Measurements from ENCODE around the gene ADISSP. TPM values are rescaled to one million over a fixed set of nuclear protein-coding genes. Genes with fewer than 3 reads are reported as not detected.

Gene ADISSP
- total RNA-seq, 1 experiment from 2014 or later, result 99.4 TPM

DNA sequence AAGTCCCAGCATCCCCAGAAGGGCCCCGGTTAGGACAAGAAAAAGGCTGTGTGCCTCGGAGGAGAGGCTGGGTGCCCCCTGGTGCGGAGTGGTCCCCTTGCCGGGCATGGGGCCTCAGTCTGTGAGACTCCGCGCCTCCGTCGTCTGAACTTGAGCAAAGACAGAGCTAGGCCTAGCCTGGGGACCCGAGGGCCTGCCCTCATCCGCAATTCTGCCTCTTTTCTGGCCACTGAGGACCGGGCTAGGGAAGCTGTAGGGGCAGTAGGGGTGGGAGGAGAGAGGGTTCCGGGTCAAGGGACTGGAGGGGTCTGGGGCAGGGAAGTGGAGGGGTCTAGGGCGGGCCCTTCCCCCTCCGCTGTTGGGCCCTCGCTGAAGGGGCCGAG is 35.6 kb downstream of the ADISSP start:
- H3K9ac ChIP-seq (ENCODE audit: low read length), result no peak overlapping the region
- CTCF ChIA-PET, result no interaction called here
- no peak overlapping the region for H3K4me3 ChIP-seq (replicated peaks in 1 of 2; ENCODE audit: low read depth in 1 of 2, low read length in 2 of 2)
- no peak overlapping the region for H3K4me2 ChIP-seq (ENCODE audit: low read length)
- no peaks in the 10 kb centered on the region for H3K79me2 ChIP-seq (ENCODE audit: insufficient read depth, low read length)
- no peaks in the 10 kb centered on the region for H4K20me1 ChIP-seq (ENCODE audit: insufficient read depth)
- no peak for TF ChIP-seq SRF (IDR thresholded peaks at IDR 0.05; ENCODE audit: low read depth)
- no peak for TF ChIP-seq ZNF274 (IDR thresholded peaks at IDR 0.05; ENCODE audit: low read depth, low read length)
- TF ChIP-seq, protein P1, sequence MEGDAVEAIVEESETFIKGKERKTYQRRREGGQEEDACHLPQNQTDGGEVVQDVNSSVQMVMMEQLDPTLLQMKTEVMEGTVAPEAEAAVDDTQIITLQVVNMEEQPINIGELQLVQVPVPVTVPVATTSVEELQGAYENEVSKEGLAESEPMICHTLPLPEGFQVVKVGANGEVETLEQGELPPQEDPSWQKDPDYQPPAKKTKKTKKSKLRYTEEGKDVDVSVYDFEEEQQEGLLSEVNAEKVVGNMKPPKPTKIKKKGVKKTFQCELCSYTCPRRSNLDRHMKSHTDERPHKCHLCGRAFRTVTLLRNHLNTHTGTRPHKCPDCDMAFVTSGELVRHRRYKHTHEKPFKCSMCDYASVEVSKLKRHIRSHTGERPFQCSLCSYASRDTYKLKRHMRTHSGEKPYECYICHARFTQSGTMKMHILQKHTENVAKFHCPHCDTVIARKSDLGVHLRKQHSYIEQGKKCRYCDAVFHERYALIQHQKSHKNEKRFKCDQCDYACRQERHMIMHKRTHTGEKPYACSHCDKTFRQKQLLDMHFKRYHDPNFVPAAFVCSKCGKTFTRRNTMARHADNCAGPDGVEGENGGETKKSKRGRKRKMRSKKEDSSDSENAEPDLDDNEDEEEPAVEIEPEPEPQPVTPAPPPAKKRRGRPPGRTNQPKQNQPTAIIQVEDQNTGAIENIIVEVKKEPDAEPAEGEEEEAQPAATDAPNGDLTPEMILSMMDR (IDR thresholded peaks at IDR 0.05 in 2 of 3, conservative IDR thresholded peaks at IDR 0.05 in 1 of 3; ENCODE audit: borderline replicate concordance in 1 of 3, insufficient read depth in 1 of 3, low read depth in 2 of 3, low read length in 2 of 3), result no peak
- no peak for TF ChIP-seq JUND (IDR thresholded peaks at IDR 0.05)
- TF ChIP-seq, protein P2, sequence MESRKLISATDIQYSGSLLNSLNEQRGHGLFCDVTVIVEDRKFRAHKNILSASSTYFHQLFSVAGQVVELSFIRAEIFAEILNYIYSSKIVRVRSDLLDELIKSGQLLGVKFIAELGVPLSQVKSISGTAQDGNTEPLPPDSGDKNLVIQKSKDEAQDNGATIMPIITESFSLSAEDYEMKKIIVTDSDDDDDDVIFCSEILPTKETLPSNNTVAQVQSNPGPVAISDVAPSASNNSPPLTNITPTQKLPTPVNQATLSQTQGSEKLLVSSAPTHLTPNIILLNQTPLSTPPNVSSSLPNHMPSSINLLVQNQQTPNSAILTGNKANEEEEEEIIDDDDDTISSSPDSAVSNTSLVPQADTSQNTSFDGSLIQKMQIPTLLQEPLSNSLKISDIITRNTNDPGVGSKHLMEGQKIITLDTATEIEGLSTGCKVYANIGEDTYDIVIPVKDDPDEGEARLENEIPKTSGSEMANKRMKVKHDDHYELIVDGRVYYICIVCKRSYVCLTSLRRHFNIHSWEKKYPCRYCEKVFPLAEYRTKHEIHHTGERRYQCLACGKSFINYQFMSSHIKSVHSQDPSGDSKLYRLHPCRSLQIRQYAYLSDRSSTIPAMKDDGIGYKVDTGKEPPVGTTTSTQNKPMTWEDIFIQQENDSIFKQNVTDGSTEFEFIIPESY (IDR thresholded peaks at IDR 0.05; ENCODE audit: extremely low read depth, insufficient replicate concordance, low read length), result no peak
- no peak for TF ChIP-seq SP1 (IDR thresholded peaks at IDR 0.05; ENCODE audit: low read depth)
- TF ChIP-seq, protein P3, sequence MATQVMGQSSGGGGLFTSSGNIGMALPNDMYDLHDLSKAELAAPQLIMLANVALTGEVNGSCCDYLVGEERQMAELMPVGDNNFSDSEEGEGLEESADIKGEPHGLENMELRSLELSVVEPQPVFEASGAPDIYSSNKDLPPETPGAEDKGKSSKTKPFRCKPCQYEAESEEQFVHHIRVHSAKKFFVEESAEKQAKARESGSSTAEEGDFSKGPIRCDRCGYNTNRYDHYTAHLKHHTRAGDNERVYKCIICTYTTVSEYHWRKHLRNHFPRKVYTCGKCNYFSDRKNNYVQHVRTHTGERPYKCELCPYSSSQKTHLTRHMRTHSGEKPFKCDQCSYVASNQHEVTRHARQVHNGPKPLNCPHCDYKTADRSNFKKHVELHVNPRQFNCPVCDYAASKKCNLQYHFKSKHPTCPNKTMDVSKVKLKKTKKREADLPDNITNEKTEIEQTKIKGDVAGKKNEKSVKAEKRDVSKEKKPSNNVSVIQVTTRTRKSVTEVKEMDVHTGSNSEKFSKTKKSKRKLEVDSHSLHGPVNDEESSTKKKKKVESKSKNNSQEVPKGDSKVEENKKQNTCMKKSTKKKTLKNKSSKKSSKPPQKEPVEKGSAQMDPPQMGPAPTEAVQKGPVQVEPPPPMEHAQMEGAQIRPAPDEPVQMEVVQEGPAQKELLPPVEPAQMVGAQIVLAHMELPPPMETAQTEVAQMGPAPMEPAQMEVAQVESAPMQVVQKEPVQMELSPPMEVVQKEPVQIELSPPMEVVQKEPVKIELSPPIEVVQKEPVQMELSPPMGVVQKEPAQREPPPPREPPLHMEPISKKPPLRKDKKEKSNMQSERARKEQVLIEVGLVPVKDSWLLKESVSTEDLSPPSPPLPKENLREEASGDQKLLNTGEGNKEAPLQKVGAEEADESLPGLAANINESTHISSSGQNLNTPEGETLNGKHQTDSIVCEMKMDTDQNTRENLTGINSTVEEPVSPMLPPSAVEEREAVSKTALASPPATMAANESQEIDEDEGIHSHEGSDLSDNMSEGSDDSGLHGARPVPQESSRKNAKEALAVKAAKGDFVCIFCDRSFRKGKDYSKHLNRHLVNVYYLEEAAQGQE (IDR thresholded peaks at IDR 0.05; ENCODE audit: low read depth), result no peak
- no peak for TF ChIP-seq RAD21 (IDR thresholded peaks at IDR 0.05; ENCODE audit: low read depth)
- TF ChIP-seq, protein P4, sequence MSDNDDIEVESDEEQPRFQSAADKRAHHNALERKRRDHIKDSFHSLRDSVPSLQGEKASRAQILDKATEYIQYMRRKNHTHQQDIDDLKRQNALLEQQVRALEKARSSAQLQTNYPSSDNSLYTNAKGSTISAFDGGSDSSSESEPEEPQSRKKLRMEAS (IDR thresholded peaks at IDR 0.05), result no peak
- no peak for TF ChIP-seq POLR2A (IDR thresholded peaks at IDR 0.05; ENCODE audit: borderline replicate concordance, extremely low read depth, insufficient read depth, insufficient read length)
- TF ChIP-seq POLR2AphosphoS5 (IDR thresholded peaks at IDR 0.05; ENCODE audit: low read depth, low read length), result no peak
- no peak for TF ChIP-seq CBX3 (IDR thresholded peaks at IDR 0.05; ENCODE audit: low read depth)
- no peaks in the 10 kb centered on the region for H3K9me3 ChIP-seq (ENCODE audit: control insufficient read depth in 1 of 2, insufficient read depth in 1 of 2, low read depth in 1 of 2, low read length in 2 of 2)
- RAD21 ChIA-PET (ENCODE audit: low non-redundant PET in 1 of 2, low total read pairs in 2 of 2, uncharacterized antibody in 2 of 2, unreplicated experiment in 2 of 2), result no interaction called here
- POLR2A ChIA-PET, result no interaction called here
- H3K36me3 ChIP-seq (ENCODE audit: control insufficient read depth in 1 of 2, insufficient read depth in 2 of 2, low read length in 2 of 2), result no peaks in the 10 kb centered on the region
- peaks cover 7 to 31% of the 10 kb centered on the region in 2 experiments for H3K4me1 ChIP-seq (ENCODE audit: control insufficient read depth in 1 of 2, insufficient read depth in 2 of 2, low read length in 2 of 2)
- 0 out of 2 replicates have a peak, but pooled peaks cover 8% of the 10 kb centered on the region for H3K27me3 ChIP-seq (ENCODE audit: insufficient read depth, low read length)
- H3K27ac ChIP-seq (ENCODE audit: low read depth, low read length), result no peak overlapping the region
- no peak for DNase-seq (ENCODE audit: low read depth, low spot score)
- no TSS peak for BruUV-seq (replicated peaks)
- ATAC-seq, result no peak
- H2AFZ ChIP-seq (ENCODE audit: low read depth, low read length, poor library complexity, severe bottlenecking), result no peak overlapping the region
- no peaks in the 10 kb centered on the region for H3K9me2 ChIP-seq (ENCODE audit: insufficient read depth)
- intact Hi-C loops (cut with micrococcal nuclease), result no loop called here

All from HCT116 (cell line).